HG03039 (cell line): Measurements from ENCODE around the gene TPI1.
"Not testable (repeated sequence)": the region's sequence is repeated elsewhere in the genome, so short reads cannot be mapped to it uniquely, and the experiment has no call there.

ENCODE experiments used
- ATAC-seq: cut with Tn5 transposase; IDR thresholded peaks from one replicate; pipeline ENCODE4 v1.9.1; 2021; ENCODE audit warnings: mild to moderate bottlenecking, moderate library complexity; ENCODE audit not compliant: unreplicated experiment

The TPI1 gene

GRCh38 chr12:6868211-6869048, 1.1 kb downstream of the TPI1 start:
- ATAC-seq = no peak

GRCh38 chr12:6869049-6870021, 2.0 kb downstream of the TPI1 start:
- no peak for ATAC-seq

GRCh38 chr12:6870304-6870703, 3.0 kb downstream of the TPI1 start:
- not testable (repeated sequence) for ATAC-seq

GRCh38 chr12:6871052-6871957, 4.0 kb downstream of the TPI1 start:
- ATAC-seq = no peak

GRCh38 chr12:6872073-6873048, 5.0 kb downstream of the TPI1 start:
- no peak for ATAC-seq

- ATAC-seq = peak; percentile 78
Measured at GRCh38 chr12:6873094-6874014, 6.0 kb downstream of the TPI1 start, which contains the start of gene SPSB2. Gene SPSB2, minus strand, starts transcription at chr12:6873303. Its CDS starts 402 bp downstream, at chr12:6872901.

GRCh38 chr12:6874015-6874368, 6.7 kb downstream of the TPI1 start:
- ATAC-seq = not testable (repeated sequence)

GRCh38 chr12:6879824-6880223, 12.5 kb downstream of the TPI1 start:
- ATAC-seq = not testable (repeated sequence)

- no peak for ATAC-seq
Measured at GRCh38 chr12:6883252-6883651, 15.9 kb downstream of the TPI1 start.

- no peak for ATAC-seq
Measured at GRCh38 chr12:6883683-6884082, 16.4 kb downstream of the TPI1 start.

GRCh38 chr12:6884539-6884938, 17.2 kb downstream of the TPI1 start:
- no peak for ATAC-seq

GRCh38 chr12:6886206-6886999, 19.1 kb downstream of the TPI1 start:
- ATAC-seq = not testable (repeated sequence)

GRCh38 chr12:6887460-6887859, 20.1 kb downstream of the TPI1 start:
- no peak for ATAC-seq

- ATAC-seq = no peak
Measured at GRCh38 chr12:6888360-6888759, 21.0 kb downstream of the TPI1 start.

- not testable (repeated sequence) for ATAC-seq
Measured at GRCh38 chr12:6888794-6889193, 21.5 kb downstream of the TPI1 start.

- ATAC-seq = not testable (repeated sequence)
Measured at GRCh38 chr12:6889775-6890573, 22.6 kb downstream of the TPI1 start.
